Posterior vena cava (tissue), 2 donors: ENCODE measurements around the gene POU4F1. TPM values are rescaled to one million over a fixed set of nuclear protein-coding genes. Genes with fewer than 3 reads are reported as not detected.

Source experiments
- DNase-seq: peaks from one replicate; pipeline ENCODE4 v3.0.0-alpha.2; 2020; ENCODE audit warnings: low spot score
- intact Hi-C, 2 donors: fragments of 100-400 bp; cut with DNase I; formaldehyde crosslinking; loops; one replicate each; pipeline versions ENCODE4 v1.14.1 to v1.14.2; 2022 to 2023
- total RNA-seq, 2 donors: library from RNA; stranded (reverse); fragmentation: NEBNext Ultra II Directional; extraction: Animal tissue kit (Norgen Biotek cat#: 25700); gene quantifications; one replicate each; pipeline ENCODE4 v1.2.1, GENCODE V29; 2021
- donor health status: DM: yes; HTN: yes; CAD: no.
- donor health status: DM: yes; HTN: yes; CAD: no.

Gene POU4F1
- total RNA-seq, 2 donors from 2014 or later, result not detected

GRCh38 chr13:78608252-78608687 lies 4.9 kb upstream of the POU4F1 start:
- intact Hi-C loops, result no loop called here
- DNase-seq, result no peak

GRCh38 chr13:78607409-78608251 lies 4.3 kb upstream of the POU4F1 start:
- no peak for DNase-seq
- intact Hi-C loops, result no loop called here

GRCh38 chr13:78606471-78607408 lies 3.4 kb upstream of the POU4F1 start:
- DNase-seq, result no peak
- intact Hi-C loops, result no loop called here

GRCh38 chr13:78604782-78605611 lies 1.6 kb upstream of the POU4F1 start:
- intact Hi-C loops, result loop anchor here in 1 of 2 donors (5.0 kb wide), 1 partner anchor 108 kb away; no protein-coding TSS in a partner anchor
- no peak for DNase-seq

GRCh38 chr13:78602561-78603239 lies 652 bp downstream of the POU4F1 start:
- intact Hi-C loops, result loop anchor here in 1 of 2 donors (5.0 kb wide), 1 partner anchor 105 kb away; no protein-coding TSS in a partner anchor
- DNase-seq, result no peak

GRCh38 chr13:78601874-78602560 lies 1.3 kb downstream of the POU4F1 start:
- intact Hi-C loops, result loop anchor here in 1 of 2 donors (5.0 kb wide), 1 partner anchor 105 kb away; no protein-coding TSS in a partner anchor
- no peak for DNase-seq

- intact Hi-C loops, result loop anchor here in 1 of 2 donors (5.0 kb wide), 1 partner anchor 104 kb away; no protein-coding TSS in a partner anchor
- peak; percentile 81 for DNase-seq
Measured at GRCh38 chr13:78601124-78601873, 2.1 kb downstream of the POU4F1 start.

- intact Hi-C loops, result loop anchor here in 1 of 2 donors (5.0 kb wide), 1 partner anchor 103 kb away; no protein-coding TSS in a partner anchor
- no peak for DNase-seq
Measured at GRCh38 chr13:78600280-78600883, 3.0 kb downstream of the POU4F1 start.

- no peak for DNase-seq
Measured at GRCh38 chr13:78599645-78600279, 3.6 kb downstream of the POU4F1 start.

GRCh38 chr13:78598966-78599644 lies 4.2 kb downstream of the POU4F1 start:
- no peak for DNase-seq
- intact Hi-C loops, result no loop called here

More at GRCh38 chr13:78599645-78600279, 3.6 kb downstream of the POU4F1 start:
- intact Hi-C loops, result loop anchor here in 1 of 2 donors (5.0 kb wide), 1 partner anchor 102 kb away; no protein-coding TSS in a partner anchor

GRCh38 chr13:78598116-78598781 lies 5.1 kb downstream of the POU4F1 start:
- intact Hi-C loops, result no loop called here
- DNase-seq, result no peak

- intact Hi-C loops, result no loop called here
Measured at GRCh38 chr13:78597602-78597932, 5.8 kb downstream of the POU4F1 start.

GRCh38 chr13:78596736-78597601 lies 6.4 kb downstream of the POU4F1 start:
- intact Hi-C loops, result no loop called here

More at GRCh38 chr13:78597602-78597932, 5.8 kb downstream of the POU4F1 start:
- no peak for DNase-seq

GRCh38 chr13:78596399-78596735 lies 7.0 kb downstream of the POU4F1 start:
- no peak for DNase-seq
- intact Hi-C loops, result no loop called here

More at GRCh38 chr13:78596736-78597601, 6.4 kb downstream of the POU4F1 start:
- DNase-seq, result no peak
